Choroid plexus epithelial cell (primary cell): Measurements from ENCODE around the gene FNDC3B.

Experiments
- DNase-seq: peaks from one replicate; pipeline ENCODE4 v3.0.0-alpha.2; 2010; ENCODE audit warnings: low read depth
- H3K4me3 ChIP-seq: 2 replicates; pipeline ENCODE4 v1.5.1; 2011; ENCODE audit warnings: low read depth, mild to moderate bottlenecking, control low read depth, low read length, moderate library complexity
- CTCF ChIP-seq: conservative IDR thresholded peaks from 2 replicates; pipeline ENCODE4 v1.5.1; 2011; ENCODE audit warnings: low read depth, mild to moderate bottlenecking, control low read depth, inconsistent platforms, low read length, moderate library complexity

Gene FNDC3B

DNA sequence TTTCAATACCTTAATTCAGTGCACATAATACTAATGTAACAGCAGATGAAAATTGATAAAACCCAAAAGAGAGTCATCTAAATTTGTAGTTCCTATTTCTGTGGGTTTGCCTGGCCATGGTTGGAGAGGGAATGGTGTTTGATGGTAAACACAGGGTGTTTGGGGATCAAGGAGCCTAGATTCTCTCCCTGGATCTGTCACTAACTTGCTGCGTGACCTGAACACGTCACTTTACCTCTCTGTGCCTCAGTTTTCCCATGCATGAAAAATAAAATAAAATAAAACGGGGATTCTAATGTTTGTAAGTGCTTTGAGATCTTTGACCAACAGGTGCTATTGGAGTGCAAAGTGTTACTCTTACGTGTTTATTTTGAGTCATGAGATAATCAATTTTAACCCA, 359.1 kb downstream of the FNDC3B start:
- no peak overlapping the region for H3K4me3 ChIP-seq
- TF ChIP-seq CTCF: no peak
- no peak for DNase-seq

DNA sequence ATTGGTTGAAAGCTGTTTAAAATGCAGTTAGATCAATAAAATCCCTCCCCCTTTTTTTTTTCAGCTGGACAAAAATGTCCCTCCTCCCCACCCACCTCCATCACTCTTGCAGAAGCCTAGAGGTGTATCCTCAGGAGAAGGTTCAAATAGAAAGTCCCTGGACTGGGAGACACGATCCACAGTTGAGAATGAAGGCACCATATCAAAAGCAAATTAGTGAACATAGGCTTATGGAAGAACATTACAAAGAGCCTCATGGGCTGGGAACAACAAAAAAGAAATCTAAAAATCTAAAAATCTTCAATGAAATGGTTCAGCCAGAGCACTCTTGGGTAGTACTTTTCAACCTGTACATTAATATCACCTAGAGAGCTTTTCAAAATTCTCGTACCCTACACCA, 362.7 kb downstream of the FNDC3B start:
- H3K4me3 ChIP-seq: no peak overlapping the region
- no peak for TF ChIP-seq CTCF

DNA sequence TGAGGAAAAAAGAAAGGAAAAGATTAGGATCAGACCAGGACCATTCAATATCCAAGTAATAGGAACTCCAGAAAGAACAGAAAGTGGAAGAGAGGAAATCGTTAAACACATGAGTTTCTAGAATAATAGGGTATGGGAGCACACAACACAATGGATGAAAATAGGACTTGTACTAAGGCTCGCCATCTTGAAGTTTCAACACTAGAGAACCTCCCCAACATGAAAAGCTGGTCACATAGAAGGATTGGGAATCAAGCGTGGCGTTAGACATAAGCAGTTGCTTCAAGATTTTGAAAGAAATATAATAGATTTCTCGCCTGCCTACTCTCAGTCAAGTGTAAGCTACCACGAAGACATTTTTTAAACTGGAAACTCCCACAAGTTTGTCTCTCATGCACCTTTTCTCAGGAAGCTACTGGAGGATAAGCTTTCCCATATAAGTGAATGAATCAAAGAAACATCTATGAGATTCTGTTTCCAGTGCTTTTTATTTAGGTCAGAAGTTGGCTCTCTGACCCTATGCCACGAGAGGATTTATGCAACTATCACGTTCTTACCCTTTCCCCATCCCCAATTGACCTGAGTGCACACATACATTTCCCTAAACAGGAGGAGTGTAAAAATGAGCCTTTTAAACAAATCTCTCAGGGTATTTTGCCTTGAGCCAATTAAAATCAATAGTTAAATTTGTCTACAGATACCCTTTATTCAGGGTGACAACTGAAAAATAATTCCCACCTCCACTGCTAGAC, 363.7 kb downstream of the FNDC3B start:
- no peak for DNase-seq
- TF ChIP-seq CTCF: no peak
- H3K4me3 ChIP-seq: no peak overlapping the region

More for the DNA sequence above, 362.7 kb downstream of the FNDC3B start:
- DNase-seq: no peak

GRCh38 chr3:172404237-172404962, 365.0 kb downstream of the FNDC3B start:
- no peak overlapping the region for H3K4me3 ChIP-seq
- DNase-seq: no peak
- TF ChIP-seq CTCF: no peak

GRCh38 chr3:172405914-172406313, 366.5 kb downstream of the FNDC3B start:
- no peak for DNase-seq
- TF ChIP-seq CTCF: no peak
- no peak overlapping the region for H3K4me3 ChIP-seq

DNA sequence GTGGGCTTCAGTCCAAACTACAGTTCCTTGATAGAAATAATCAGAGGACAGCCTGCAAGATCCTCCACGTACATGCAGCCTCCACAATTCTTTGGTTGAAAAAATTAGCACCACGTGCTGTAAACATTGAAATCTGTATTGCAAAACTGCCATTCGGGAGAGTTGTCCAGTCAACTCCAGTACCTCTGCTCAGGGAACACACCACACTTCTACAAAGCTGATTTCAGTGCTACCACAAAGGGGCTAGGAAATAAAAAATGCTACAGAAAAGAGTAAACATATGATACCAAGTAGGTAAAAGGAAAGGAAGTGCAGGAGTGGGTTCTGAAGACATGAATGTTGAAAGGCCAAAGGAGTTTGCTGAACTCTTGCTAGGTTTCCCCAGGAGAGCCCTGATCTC, 368.5 kb downstream of the FNDC3B start:
- no peak for TF ChIP-seq CTCF
- no peak for DNase-seq
- no peak overlapping the region for H3K4me3 ChIP-seq
